HG03097 (cell line): Measurements from ENCODE around the gene TMEM106C.
"Not testable (repeated sequence)": the region's sequence is repeated elsewhere in the genome, so short reads cannot be mapped to it uniquely, and the experiment has no call there.

Experiments
- ATAC-seq: cut with Tn5 transposase; IDR thresholded peaks from one replicate; pipeline ENCODE4 v1.9.1; 2021; ENCODE audit not compliant: unreplicated experiment, low FRiP score

Gene TMEM106C

DNA sequence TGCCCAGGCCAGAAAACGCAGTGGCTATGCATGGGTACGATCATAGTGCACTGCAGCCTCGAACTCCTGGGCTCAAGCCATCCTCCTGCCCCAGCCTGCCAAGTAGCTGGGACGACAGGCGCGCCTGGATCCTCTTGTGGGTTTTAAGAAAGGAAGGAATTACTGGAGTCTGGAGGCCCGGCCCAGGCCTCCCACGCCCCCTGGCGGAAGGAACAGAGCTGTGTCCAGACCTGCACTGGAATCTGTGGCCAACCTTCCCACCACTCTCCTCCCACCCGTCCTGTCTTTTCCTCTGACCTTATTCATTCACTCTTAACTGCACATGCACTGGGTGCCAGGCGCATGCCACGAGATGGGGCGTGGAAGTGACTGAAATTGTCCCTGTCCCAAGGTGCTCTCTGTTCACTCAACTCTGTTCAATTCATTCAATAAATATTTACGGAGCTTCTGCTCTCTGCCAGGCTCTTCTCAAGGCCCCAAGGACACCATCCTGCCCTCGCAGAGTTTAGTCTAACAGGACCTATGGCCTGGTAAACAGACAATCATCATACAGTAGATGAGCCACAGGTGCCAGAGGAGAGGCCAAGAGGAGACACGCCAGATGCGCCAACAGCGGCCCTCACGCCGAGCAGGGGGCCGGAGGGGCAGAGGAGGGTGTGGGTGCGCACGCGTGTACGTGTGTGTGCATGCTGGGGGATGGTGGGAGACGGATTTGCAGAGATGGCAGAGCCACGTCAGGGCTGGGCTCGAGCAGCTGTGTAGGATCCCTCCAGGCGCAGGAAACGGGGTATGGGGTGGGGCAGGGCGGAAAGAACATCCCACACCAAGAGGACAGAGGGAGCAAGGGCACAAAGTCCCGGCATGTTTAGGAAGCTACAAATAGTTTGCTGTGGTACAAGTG is 13.7 kb upstream of the TMEM106C start:
- no peak for ATAC-seq

DNA sequence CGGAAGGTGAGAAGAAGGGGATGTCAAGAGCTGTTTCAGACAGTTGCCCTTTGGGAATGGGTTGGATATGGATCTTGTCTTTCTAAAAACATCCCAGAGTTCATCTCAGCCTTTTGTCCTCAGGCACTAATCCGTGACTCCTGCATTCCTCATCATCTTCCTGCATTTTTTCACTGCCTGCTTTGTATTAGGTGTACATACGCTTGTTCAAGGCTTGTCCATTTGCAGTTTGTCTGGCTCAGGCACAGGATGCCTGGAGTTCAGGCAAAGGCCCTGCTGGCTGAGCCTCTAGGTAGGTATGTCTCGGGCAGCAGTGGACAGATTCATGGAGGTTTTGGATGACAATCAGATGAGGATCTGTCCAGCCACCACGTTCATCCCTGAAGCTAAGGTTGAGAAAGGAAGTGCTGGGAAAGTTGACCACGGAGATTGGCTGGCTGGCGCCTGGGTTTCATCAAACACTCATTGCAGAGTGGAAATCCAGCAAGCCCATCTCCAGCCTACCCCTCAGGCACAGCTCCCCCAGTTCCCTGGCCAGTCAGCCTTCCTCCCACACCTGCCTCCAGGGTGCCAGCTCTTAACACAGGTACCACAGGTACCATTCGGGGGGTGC is 12.4 kb upstream of the TMEM106C start:
- ATAC-seq, result no peak

DNA sequence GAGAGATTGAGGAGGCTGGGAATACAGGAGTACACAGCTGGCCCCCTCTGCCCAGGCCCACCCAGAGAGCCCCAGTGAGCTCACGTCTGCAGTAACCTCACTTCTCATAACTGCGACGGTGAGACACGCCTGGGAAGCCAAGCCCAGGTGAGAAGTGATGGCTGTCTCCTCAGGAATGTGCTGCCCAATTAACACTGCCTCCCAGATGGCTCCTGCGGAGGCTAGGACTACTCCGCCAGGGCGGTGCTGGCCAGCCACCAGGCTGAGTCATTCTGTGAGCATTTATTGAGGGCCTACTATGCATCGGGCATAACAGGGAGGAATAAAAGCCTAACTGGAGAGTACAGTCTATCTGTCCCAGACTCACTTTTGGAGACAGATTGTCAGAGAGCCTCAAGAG is 9.3 kb upstream of the TMEM106C start:
- no peak for ATAC-seq

DNA sequence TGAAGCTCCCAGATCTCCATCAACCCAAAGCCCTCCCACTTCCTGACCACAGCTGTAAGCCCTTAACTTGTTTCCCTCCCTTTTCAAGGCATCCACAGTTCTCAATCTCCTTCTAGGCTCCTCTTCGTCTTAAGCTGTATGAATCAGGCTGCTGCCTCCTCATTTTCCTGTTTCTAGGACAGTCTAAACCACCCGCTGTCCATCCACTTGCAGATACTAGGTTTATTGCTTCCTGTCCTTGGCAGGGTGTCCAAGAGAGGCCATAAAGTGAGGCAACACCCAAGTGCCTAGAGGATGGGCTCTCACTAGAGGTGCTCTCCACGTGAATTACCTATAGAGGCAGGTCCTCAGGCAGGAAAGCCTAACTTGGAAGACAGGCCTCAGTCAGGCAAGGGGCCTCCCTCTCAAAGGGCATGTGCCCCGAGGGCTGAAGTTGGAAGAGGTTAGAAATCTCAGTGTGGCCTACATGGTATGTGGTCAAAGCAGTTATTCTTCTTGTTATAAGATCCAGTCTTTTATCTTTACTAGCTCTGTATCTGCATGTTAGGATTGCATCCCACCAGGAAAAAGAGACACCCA is 8.8 kb upstream of the TMEM106C start:
- ATAC-seq, result no peak

DNA sequence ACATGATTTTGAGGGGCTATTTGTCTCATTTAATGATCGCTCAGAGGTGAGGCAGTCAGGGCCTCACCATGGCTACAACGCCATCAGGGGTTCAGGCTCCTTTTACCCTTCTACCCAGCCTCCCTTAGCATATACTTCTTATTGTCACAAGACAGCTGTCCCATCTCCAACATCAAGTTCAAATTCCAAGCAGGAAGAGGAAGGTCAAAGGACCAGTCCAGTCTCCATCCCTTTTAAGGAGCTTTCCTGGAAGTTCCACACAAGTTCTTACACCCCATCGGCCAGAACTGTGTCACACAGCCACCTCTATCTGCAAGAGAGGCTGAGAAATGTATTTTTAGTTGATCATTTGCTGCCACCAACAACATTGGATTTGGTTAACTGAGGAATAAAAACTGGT is 8.3 kb upstream of the TMEM106C start:
- no peak for ATAC-seq

DNA sequence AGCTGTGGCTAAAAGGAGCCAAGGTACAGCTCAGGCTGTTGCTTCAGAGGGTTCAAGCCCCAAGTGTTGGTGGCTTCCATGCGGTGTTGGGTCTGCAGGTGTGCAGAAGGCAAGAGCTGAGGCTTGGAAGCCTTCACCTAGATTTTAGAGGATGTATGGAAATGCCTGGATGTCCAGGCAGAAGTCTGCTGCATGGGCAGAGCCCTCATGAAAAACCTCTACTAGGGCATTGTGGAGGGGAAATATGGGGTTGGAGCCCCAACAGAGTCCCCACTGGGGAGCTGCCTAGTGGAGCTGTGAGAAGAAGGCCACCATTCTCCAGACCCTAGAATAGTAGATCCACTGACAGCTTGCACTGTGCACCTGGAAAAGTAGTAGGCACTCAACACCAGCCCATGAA is 5.7 kb upstream of the TMEM106C start:
- ATAC-seq, result not testable (repeated sequence)

DNA sequence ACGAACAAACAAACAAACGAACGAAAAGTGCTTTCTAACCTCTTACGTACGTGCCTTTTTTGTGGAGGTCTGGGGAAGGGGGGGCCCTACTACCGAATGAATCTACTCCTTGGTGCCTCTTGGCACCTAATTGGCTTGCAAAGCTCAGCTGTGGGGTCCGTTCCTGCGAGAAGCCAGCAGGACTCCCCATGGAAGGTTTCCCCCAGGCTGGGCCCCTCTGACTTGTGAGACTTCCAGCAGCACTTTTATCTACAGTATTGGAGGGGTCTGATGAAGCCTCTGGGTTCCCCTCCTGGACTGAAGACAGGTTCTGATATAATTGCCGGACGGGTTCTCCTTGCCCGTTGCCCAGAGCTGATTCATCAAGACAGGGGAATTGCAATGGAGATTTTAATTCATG is 1.2 kb upstream of the TMEM106C start:
- no peak for ATAC-seq

DNA sequence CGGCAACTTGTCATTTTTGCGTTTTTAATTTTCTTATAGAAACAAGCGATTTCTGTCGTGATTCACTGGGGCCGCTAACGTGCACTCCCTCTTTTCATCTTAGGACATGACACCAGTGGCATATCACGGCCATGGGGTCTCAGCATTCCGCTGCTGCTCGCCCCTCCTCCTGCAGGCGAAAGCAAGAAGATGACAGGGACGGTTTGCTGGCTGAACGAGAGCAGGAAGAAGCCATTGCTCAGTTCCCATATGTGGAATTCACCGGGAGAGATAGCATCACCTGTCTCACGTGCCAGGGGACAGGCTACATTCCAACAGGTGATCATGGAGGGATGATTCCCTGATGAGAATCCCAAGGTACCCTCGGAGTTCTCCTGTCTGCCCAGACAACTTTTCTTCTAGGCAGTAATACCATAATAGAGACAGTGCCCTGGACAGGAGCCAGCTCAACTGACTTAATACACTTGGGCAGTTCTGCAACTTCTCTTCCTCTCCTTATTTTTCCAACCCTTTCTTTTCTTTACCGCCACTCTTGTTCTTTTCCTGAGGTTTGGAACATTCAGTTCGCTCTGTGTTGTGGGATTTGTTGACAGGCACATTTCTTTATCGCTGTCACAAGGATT is 821 bp downstream of the TMEM106C start:
- no peak for ATAC-seq

DNA sequence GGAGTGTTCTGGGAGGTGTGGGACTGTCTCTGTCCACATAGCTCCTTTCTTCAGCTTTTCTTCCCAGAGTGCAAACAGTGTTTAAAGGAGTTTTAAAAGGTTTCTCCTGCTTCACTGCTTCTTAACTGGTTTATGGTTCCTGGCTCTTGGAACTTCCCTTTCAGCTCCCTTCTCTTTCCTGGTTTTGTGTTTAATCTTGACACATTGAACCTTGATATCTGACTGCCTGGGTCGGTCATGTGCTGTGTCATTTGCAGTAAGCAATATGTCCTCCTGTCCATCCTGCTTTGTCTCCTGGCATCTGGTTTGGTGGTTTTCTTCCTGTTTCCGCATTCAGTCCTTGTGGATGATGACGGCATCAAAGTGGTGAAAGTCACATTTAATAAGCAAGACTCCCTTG is 2.2 kb downstream of the TMEM106C start:
- no peak for ATAC-seq

DNA sequence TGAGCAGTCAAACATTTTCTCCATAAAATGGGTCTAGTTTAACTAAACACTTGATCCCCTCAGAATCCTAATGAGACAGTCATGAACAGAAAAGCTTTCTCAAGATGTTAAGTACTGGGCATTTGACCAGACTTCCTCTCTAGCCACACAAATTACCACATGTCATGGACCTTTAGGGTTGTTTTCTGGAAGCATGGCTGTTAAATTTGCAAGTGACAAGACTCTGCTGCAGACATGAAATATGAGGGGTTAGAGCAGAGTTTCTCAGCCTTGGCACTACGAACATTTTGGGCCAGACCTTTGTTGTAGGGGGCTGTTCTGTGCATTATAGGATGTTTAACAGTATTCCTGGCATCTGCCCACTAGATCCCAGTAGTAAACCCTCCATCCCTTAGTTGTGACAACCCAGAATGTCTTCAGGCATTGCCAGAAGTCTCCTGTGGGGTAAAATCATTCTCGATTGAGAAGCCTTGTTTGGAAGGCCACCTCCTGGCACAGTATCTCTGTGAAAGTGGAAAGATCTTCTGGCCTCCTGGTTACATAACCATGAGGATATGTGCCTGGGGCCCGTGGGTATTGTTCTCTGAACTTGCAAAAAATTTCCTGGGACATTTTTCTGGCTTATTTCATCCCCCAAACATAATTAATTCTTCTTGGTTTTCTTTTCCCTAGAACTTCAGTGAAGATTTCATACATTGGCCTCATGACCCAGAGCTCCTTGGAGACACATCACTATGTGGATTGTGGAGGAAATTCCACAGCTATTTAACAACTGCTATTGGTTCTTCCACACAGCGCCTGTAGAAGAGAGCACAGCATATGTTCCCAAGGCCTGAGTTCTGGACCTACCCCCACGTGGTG is 4.3 kb downstream of the TMEM106C start:
- no peak for ATAC-seq

DNA sequence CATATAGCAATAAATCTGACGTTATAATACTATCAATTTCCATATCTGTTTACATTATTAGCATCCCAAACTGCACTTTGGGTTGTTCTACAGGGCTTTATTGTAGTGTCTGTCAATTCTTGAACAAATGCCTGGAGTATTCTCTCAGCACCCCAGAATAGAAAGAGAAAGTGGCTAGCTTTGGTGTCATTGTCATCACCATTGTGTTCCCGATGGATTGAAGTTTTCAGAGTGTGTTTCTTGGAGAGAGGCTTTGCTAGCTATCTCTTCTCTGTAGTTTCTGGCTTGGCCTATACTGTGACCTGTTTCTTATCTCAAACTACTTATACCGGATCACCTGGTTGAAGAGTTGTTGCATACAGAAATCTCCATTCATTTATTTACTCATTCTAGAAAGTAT is 6.4 kb downstream of the TMEM106C start:
- ATAC-seq, result no peak

DNA sequence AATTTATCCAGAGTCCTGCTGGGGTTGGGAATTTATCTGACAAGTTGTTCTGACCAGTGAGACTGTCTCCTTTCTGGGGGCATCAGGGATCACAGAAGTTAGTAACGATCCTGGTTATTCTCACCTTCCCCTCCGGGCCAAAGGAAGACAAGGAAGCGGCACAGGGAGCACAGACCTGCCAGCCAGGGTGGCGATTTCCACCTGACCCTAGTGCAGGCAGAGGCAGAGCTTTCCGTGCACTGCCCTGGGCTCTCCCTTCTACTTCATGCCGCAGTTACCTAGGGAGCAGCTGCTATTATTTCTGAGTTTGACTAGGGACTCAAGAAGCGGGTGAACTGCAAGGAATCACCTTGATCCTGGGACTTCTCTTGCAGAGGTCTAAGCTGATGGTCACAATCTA is 7.4 kb downstream of the TMEM106C start:
- ATAC-seq, result no peak

DNA sequence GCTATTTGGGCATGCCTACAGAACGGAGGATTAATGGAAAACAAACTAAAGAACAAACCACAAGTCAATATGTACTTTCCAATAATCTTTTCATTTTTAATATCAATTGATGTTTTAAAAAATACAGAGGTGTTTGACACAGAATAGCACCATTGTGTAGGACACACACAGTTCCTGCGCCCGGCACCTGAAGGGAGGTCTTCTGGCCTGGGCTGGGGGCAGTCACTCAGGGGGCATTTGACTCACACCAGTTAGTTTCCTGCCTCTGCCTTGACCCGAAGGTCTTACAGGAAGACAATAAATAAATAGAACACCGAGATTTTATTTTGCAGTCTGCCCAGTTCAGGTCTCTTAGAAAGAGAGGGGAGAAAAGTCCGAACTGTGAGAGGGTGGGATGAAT is 9.5 kb downstream of the TMEM106C start:
- ATAC-seq, result no peak

DNA sequence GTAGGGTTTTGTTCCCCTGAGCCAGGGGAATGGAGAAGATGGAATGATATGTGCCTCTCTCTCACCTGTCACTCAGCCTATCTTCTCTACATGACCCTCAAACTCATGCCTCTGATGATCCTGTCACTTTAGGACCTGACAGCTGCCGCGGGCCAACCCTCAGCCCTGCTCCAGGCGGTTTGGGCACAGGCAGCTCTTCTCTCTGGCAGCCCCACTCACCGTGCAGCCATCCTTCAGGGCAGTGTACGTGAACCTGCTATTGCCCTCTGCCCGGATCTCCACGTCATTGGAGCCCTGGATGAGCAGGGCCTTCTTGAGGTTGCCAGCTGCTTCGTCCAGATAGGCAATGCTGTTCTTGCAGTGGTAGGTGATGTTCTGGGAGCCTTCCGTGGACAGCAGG is 10.5 kb downstream of the TMEM106C start:
- no peak for ATAC-seq

DNA sequence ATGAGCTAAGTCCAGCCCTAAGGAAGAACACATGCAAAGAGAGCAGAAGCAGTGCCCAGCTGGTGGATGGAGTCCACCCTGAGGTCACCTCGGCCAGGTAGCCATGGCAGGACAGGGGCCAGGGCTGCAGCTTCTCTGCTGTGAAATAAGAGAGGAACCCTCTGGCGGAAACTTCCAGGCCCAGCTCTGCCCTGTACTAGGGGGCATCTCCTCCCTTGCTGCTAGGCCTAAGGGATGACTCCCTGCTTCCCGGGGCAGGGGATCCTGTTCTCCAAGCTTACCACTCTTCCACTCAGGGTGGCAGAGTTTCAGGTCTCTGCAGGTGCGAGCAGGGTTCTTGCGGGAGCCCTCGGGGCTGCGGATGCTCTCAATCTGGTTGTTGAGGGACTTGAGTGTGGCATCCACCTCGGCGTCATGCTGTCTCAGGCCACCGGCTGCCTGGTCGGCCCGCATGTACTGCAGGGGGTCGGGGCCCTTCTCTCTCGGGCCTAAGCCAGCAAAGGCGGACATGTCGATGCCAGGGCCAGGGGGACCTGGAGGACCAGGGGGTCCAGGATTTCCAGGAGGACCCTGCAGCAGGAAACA is 11.7 kb downstream of the TMEM106C start:
- ATAC-seq, result no peak

DNA sequence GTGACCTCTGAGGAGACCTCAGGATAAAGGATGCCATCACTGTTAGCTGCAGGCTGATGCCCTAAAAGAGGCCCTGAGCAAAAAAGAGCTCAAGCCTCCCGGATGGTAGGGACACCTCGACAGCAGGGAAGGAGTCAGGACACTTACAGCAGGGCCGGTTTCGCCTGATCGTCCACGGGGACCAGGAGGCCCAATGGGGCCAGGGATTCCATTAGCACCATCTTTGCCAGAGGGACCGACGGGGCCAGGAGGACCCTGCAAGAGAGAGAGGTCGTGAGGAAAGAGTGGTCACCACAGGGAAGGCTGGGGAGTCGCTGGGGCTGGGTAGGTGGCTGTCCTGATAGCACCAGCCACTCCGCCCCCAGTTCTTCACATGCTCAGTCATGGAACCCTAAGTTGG is 12.4 kb downstream of the TMEM106C start:
- no peak for ATAC-seq

DNA sequence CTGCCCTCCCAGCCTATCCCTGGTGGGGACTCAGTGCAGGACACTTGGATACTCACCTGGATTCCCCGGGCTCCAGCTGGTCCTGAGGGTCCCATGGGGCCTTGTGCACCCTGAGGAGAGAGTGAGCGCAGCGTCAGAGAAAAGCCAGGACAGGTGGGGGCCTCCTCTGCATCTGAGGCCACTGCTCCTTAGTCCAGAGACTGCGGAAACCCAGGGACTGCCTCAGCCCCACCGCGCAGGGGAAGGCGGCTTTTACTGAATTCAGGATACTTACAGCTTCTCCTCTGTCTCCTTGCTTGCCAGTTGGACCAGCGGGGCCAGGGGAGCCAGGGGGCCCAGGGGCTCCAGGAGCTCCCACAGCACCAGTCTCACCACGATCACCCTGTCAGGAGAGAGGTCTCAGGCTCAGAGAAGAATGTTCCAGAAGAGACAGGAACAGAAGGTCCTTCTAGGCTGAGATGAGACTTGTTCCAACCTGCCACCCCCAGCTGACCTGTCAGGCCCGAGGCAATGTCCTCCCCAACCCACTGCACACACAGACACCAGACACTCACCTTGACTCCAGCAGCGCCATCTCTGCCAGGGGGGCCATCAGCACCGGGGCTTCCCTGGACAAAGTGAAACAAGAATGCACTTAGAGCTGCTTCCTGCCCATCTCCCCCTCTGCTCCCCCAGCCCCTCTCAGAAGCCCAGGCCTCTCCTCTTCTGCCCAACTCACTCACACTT is 13.8 kb downstream of the TMEM106C start:
- no peak for ATAC-seq

DNA sequence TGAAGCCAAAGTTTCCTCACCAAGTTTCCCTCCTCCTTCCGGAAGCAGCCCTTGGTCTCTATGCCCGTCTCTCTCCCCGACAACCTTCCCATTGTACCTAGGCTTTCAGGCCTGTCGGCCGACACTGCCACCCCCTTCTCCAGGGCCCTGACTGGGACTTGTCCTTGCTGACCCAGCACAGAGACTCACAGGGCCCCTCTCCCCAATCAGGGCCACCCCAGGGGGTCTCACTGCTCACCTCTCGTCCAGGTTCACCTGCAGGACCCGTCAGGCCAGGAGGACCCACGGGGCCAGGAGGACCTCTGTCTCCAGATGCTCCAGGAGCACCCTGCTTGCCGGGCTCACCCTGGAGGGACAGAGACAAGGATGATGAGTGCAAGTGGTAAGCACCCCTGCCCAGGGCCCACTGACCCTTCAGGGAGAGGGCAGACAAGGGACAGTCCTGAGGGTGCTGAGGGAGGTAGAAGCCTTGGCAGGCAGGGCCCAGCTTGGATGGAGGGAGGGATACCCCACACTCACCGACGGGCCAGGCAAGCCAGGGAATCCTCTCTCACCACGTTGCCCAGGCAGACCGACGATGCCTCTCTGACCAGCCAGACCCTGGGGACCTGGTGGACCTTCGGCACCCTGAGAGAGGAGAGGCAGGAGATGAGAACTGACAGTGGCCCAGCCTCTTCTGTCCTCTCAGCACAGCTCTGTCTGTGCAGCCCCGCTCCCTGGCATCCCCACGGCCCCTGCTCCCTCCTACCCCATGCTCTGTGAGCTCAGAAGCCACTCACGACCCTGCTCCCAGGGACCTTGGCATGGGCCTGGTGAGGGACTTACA is 14.6 kb downstream of the TMEM106C start:
- no peak for ATAC-seq

DNA sequence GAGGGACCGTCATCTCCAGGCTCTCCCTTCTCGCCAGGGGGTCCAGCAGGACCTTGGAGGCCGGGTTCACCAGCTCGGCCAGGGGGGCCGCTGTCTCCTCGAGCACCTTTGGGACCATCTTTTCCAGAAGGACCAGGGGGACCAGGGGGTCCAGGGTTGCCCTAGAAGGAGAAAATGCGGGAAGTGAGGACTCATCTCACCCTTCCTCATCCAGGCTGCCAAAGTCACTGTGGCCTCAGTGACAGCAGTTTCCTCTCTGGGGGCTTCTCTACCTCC is 15.1 kb downstream of the TMEM106C start:
- ATAC-seq, result no peak
